HFFc6 (cell line): Measurements from ENCODE around the gene ITSN2. TPM values are rescaled to one million over a fixed set of nuclear protein-coding genes. Genes with fewer than 3 reads are reported as not detected.

Experiments used
- DNase-seq: peaks from one replicate; pipeline ENCODE4 v3.0.0-alpha.2; 2018
- H3K27ac Mint-ChIP-seq: 2 replicates; pipeline ENCODE4 v1.8.0; 2020; ENCODE audit warnings: mild to moderate bottlenecking, mixed read lengths
- H3K27me3 Mint-ChIP-seq: 2 replicates; pipeline ENCODE4 v1.8.0; 2021; ENCODE audit warnings: mild to moderate bottlenecking, moderate library complexity, mixed read lengths; ENCODE audit not compliant: insufficient read depth
- H3K36me3 Mint-ChIP-seq: 2 replicates; pipeline ENCODE4 v1.8.0; 2021; ENCODE audit warnings: low read depth, mixed read lengths
- H3K4me1 Mint-ChIP-seq: 2 replicates; pipeline ENCODE4 v1.8.0; 2020; ENCODE audit warnings: low read depth, mixed read lengths
- H3K4me3 Mint-ChIP-seq: 2 replicates; pipeline ENCODE4 v1.8.0; 2020; ENCODE audit warnings: mild to moderate bottlenecking, moderate library complexity, mixed read lengths
- H3K9me3 Mint-ChIP-seq: 2 replicates; pipeline ENCODE4 v1.8.0; 2020; ENCODE audit warnings: mild to moderate bottlenecking, mixed read lengths
- total RNA-seq, 6 experiments: library from RNA; stranded (reverse); fragmentation: NEBNext Ultra II Directional; extraction: Animal tissue kit (Norgen Biotek cat#: 25700); gene quantifications; 2 replicates in 1 of 6; 3 replicates in 5 of 6; pipeline ENCODE4 v1.2.3, GENCODE V29; 2021
- TF ChIP-seq, protein P1 (sequence below): fragments of 200-600 bp; sonication (generic); IDR thresholded peaks from 2 replicates; pipeline ENCODE4 v1.5.0; 2021; ENCODE audit warnings: antibody characterized with exemption, mild to moderate bottlenecking

ITSN2 gene
- total RNA-seq, 6 experiments from 2014 or later, result 26.2 to 32.3 (median 29.5) TPM

DNA sequence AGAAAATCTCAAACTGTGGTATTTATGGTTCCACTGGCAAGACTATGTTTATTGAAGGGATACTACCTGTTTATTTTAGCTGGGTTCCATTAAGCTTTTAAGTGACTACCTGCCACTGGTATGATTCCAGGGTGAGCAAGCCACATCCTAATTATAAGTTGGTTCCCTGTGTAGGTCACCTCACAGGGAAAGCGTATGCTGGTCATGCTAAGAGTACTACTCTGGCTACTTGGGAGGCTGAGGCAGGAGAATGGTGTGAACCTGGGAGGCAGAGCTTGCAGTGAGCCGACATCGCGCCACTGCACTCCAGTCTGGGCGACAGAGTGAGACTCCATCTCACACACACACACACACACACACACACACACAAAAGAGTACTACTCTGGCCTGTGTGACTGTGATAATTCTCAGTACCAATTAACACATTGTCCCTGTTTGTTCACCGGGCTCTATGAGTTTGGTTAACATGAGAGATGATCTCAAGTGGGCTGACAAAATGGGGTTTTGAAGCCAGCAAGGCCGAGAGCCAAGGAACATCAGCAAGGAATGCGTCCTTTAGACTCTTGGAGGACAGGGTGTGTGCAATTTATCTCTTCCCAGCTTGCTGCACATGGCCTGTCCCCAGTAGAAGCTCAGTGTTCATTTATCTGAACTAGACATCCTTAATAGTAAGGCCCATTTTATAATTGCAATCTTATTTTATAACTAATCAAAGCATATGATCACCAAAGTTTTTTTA, 15.2 kb upstream of the ITSN2 start:
- no peak for DNase-seq
- H3K9me3 Mint-ChIP-seq, result no peaks in the 10 kb centered on the region
- no peaks in the 10 kb centered on the region for H3K4me1 Mint-ChIP-seq
- TF ChIP-seq, protein P1, sequence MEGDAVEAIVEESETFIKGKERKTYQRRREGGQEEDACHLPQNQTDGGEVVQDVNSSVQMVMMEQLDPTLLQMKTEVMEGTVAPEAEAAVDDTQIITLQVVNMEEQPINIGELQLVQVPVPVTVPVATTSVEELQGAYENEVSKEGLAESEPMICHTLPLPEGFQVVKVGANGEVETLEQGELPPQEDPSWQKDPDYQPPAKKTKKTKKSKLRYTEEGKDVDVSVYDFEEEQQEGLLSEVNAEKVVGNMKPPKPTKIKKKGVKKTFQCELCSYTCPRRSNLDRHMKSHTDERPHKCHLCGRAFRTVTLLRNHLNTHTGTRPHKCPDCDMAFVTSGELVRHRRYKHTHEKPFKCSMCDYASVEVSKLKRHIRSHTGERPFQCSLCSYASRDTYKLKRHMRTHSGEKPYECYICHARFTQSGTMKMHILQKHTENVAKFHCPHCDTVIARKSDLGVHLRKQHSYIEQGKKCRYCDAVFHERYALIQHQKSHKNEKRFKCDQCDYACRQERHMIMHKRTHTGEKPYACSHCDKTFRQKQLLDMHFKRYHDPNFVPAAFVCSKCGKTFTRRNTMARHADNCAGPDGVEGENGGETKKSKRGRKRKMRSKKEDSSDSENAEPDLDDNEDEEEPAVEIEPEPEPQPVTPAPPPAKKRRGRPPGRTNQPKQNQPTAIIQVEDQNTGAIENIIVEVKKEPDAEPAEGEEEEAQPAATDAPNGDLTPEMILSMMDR, result no peak
- H3K27ac Mint-ChIP-seq, result no peak overlapping the region
- H3K27me3 Mint-ChIP-seq, result peaks cover 1% of the 10 kb centered on the region
- H3K4me3 Mint-ChIP-seq, result no peak overlapping the region
- no peaks in the 10 kb centered on the region for H3K36me3 Mint-ChIP-seq

DNA sequence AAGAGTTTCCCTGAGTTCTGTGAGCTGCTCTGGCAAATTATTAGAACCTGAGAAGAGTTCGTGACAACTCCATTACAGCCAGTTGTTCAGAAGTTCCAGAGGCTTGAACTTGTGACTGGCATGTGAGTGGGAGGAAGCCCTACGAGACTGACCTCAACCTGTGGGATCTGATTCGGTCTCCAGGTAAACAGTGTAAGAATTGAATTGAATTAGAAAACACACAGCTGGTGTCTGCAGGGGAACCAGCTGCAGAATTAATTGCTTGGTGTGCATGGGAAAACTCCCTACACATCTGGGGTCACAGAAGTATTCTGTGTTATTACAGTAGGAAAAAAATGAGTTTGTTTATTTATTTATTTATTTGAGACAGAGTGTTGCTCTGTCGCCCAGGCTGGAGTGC, 14.0 kb upstream of the ITSN2 start:
- Mint-ChIP-seq H3K4me3 (no peak overlapping the region), H3K27ac (no peak overlapping the region), H3K4me1 (no peaks in the 10 kb centered on the region), H3K36me3 (no peaks in the 10 kb centered on the region), H3K27me3 (peaks cover 3% of the 10 kb centered on the region), H3K9me3 (no peaks in the 10 kb centered on the region)
- TF ChIP-seq, protein P1, result no peak
- DNase-seq, result no peak

DNA sequence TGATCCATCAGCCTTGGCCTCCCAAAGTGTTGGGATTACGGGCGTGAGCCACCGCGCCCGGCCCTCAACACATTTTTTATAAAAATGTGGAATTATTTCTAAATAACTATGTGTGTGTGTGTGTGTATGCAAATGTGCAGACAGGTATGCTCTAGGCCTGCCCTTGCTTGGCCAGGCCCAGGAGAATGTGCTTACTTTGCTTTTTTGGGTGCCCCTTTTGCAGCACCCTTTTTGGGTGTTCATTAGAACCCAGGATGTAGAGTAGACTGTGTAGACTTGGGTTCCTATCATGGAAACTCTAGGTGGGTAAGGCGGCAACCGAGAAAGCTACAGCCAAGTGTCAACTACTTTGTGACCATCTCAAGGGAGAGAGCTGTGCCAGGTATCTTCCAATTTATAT, 11.7 kb upstream of the ITSN2 start:
- H3K27ac Mint-ChIP-seq, result no peak overlapping the region
- no peak overlapping the region for H3K4me3 Mint-ChIP-seq
- peaks cover 3% of the 10 kb centered on the region for H3K27me3 Mint-ChIP-seq

DNA sequence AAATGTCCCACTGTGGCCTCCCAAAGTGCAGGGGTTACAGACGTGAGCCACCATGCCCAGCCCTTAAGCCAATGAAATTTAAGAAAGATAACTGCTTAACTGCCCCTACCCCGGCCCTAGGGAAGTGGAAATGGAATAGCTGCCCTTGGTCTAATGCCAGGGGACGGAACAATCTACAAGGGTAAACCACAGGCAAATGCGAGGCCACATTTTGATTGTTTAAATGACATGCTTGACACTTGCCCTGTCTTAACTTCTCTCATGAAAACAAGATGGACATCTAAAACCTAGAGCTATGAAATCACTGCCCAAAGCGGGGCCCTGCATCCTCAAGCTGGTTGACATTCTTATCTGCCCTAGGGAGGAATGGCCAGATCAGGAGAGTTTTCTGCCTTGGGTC, 5.5 kb upstream of the ITSN2 start:
- Mint-ChIP-seq H3K27me3 (peaks cover 4% of the 10 kb centered on the region; the same call in 1 of the 2 replicates), H3K9me3 (no peaks in the 10 kb centered on the region), H3K4me1 (peaks cover 3% of the 10 kb centered on the region), H3K36me3 (no peaks in the 10 kb centered on the region), H3K27ac (no peak overlapping the region), H3K4me3 (no peak overlapping the region)
- TF ChIP-seq, protein P1, result no peak
- DNase-seq, result no peak

More for the DNA sequence above, 11.7 kb upstream of the ITSN2 start:
- Mint-ChIP-seq H3K36me3 (no peaks in the 10 kb centered on the region), H3K9me3 (no peaks in the 10 kb centered on the region), H3K4me1 (no peaks in the 10 kb centered on the region)
- TF ChIP-seq, protein P1, result no peak
- DNase-seq, result no peak

DNA sequence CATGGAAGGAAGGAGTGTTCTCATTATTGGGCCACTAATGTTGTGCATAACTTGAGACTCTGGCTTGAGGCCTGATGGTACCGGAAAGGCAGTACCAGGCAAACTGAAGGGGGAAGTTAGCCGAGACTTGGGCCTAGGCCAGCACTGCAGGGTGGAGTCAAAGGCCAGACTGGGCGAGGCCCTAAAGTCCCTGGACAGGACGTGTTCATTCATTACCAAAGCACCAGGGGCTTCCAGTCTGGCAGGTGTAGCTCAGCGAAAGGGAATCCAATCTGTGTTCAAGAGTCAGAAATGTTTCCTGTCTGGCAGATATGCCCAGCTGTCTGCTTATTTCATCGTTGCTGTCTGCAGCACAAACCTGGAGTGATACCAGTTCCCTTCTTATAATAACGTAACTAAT, 4.7 kb upstream of the ITSN2 start:
- Mint-ChIP-seq H3K36me3 (no peaks in the 10 kb centered on the region), H3K4me1 (peaks cover 5% of the 10 kb centered on the region), H3K27me3 (peaks cover 4% of the 10 kb centered on the region; the same call in 1 of the 2 replicates), H3K27ac (no peak overlapping the region), H3K4me3 (no peak overlapping the region), H3K9me3 (no peaks in the 10 kb centered on the region)
- TF ChIP-seq, protein P1, result no peak
- no peak for DNase-seq
